Heart right ventricle (tissue), 16 donors: Measurements from ENCODE around the gene CR1. TPM values are rescaled to one million over a fixed set of nuclear protein-coding genes. Genes with fewer than 3 reads are reported as not detected.
A peak's percentile ranks its signal among the peaks of the same experiment; 100 is the strongest.
"Not testable (repeated sequence)": the region's sequence is repeated elsewhere in the genome, so short reads cannot be mapped to it uniquely, and the experiment has no call there.

ENCODE experiments used
- ATAC-seq, 8 donors: fragments of 200-7000 bp; cut with Tn5 transposase; one replicate each; pipeline ENCODE4 v1.9.1; 2020; ENCODE audit warnings: mild to moderate bottlenecking in 8 of 8, moderate library complexity in 8 of 8, moderate number of reproducible peaks in 1 of 8
- DNase-seq, 2 donors: peaks; one replicate each; pipeline ENCODE4 v3.0.0-alpha.2; 2020
- H3K27ac ChIP-seq, 10 donors: fragments of 200-600 bp; sonication (generic) in 2 of 10; one replicate each; pipeline versions ENCODE4 v1.5.0 to v1.8.0; 2020 to 2022; ENCODE audit warnings: mild to moderate bottlenecking in 3 of 10
- H3K27me3 ChIP-seq, 7 donors: fragments of 200-600 bp; one replicate each; pipeline ENCODE4 v1.8.0; 2021 to 2022; ENCODE audit warnings: mild to moderate bottlenecking in 2 of 7
- H3K36me3 ChIP-seq, 9 donors: fragments of 200-600 bp; sonication (generic) in 1 of 9; one replicate each; pipeline versions ENCODE4 v1.5.0 to v1.8.0; 2020 to 2022; ENCODE audit warnings: mild to moderate bottlenecking in 2 of 9
- H3K4me1 ChIP-seq, 9 donors: fragments of 200-600 bp; sonication (generic) in 1 of 9; one replicate each; pipeline versions ENCODE4 v1.5.0 to v1.8.0; 2020 to 2022; ENCODE audit warnings: mild to moderate bottlenecking in 4 of 9
- H3K4me3 ChIP-seq, 10 donors: fragments of 200-600 bp; sonication (generic) in 2 of 10; one replicate each; pipeline versions ENCODE4 v1.5.0 to v1.8.0; 2020 to 2022; ENCODE audit warnings: mild to moderate bottlenecking in 7 of 10, moderate library complexity in 2 of 10
- H3K9me3 ChIP-seq, 11 donors: fragments of 200-600 bp in 10 of 11; sonication (generic) in 2 of 11; one replicate each; pipeline versions ENCODE4 v1.5.0 to v1.8.0; 2013 to 2022; ENCODE audit warnings: mild to moderate bottlenecking in 2 of 11, control low read depth in 1 of 11, moderate library complexity in 1 of 11
- WGBS, 2 donors: extraction: QIAGEN DNeasy Blood & Tissue Kit; methylation state at CpG; one replicate each; pipeline ENCODE4 v1.1.7; 2013; ENCODE audit warnings: inconsistent platforms in 1 of 2; 5-methylcytosine and 5-hydroxymethylcytosine counted together
- intact Hi-C, 10 donors: fragments of 100-400 bp; cut with DNase I; formaldehyde crosslinking; loops; one replicate each; pipeline versions ENCODE4 v1.11.1 to v1.14.2; 2022
- polyA plus RNA-seq, 2 donors: library from polyadenylated mRNA; stranded (reverse); fragments of 200-250 nt; gene quantifications; one replicate each; pipeline ENCODE4 v1.2.3, GENCODE V29; 2013
- total RNA-seq, 10 donors: library from RNA; stranded (reverse); fragmentation: NEBNext Ultra II Directional in 3 of 10; extraction: Animal tissue kit (Norgen Biotek cat#: 25700) in 3 of 10; gene quantifications; one replicate each; pipeline versions ENCODE4 v1.2.1 to v1.2.4, GENCODE V29; 2021 to 2023
- TF ChIP-seq, protein P1 (sequence below), 9 donors: fragments of 200-600 bp; sonication (generic) in 2 of 9; IDR thresholded peaks; one replicate each; pipeline versions ENCODE4 v1.5.0 to v1.8.0; 2021 to 2022; ENCODE audit warnings: antibody characterized with exemption in 9 of 9, mild to moderate bottlenecking in 5 of 9, moderate library complexity in 1 of 9
- donor health status: Arrhythmogenic right ventricular cardiomyopathy.
- donor health status: ischemic (EF 13 %, LVEDD 7.1; RV severe dilation, severe dysfunction).
- donor health status: healthy with polysubstance abuse.
- donor health status: DM: no; HTN: yes; CAD: no.
- donor health status: DM: no; HTN: no; CAD: no.
- donor health status: ischemic (EF 25% LVEDD 6.9; RV normal size, moderate dysfunction).
- donor health status: ischemic (EF 25% LVEDD 5.7; RV mildly dilated, moderate dysfunction).
- donor health status: healthy.
- donor health status: DM: yes; HTN: yes; CAD: no.
- donor health status: Ischemic cardiomyopathy.
- donor health status: ischemic (EF 35%, LVEDD 5.7; RV mildly dilated, moderate dysfunction).
- donor health status: nonischemic (EF 11% LVEDD 7.7; RV severe dilation, severe dysfunction).
- donor health status: DM: yes; HTN: yes; CAD: no.
- donor health status: PGD.
- donor health status: ischemic (EF 29% LVEDD 5.4; RV normal size, mild dysfunction).
- donor health status: nonischemic (EF 23%, LVEDD 6.1; RV moderate dilation, normal function).

Gene CR1
- total and polyA plus RNA-seq, 12 donors = 0.15 to 25.6 (median 1.4) TPM

- WGBS, 2 donors = 93 to 95% methylated on average over 1 of the region's 1 CpG
- peaks cover 5 to 94% (median 69%) of the 10 kb centered on the region in 7 donors for H3K27me3 ChIP-seq
- TF ChIP-seq, protein P1, sequence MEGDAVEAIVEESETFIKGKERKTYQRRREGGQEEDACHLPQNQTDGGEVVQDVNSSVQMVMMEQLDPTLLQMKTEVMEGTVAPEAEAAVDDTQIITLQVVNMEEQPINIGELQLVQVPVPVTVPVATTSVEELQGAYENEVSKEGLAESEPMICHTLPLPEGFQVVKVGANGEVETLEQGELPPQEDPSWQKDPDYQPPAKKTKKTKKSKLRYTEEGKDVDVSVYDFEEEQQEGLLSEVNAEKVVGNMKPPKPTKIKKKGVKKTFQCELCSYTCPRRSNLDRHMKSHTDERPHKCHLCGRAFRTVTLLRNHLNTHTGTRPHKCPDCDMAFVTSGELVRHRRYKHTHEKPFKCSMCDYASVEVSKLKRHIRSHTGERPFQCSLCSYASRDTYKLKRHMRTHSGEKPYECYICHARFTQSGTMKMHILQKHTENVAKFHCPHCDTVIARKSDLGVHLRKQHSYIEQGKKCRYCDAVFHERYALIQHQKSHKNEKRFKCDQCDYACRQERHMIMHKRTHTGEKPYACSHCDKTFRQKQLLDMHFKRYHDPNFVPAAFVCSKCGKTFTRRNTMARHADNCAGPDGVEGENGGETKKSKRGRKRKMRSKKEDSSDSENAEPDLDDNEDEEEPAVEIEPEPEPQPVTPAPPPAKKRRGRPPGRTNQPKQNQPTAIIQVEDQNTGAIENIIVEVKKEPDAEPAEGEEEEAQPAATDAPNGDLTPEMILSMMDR (IDR thresholded peaks at IDR 0.05) = no peak
- DNase-seq (no peak), ATAC-seq (no peak)
- H3K4me1 ChIP-seq = peaks cover 0 to 20% (median 8%) of the 10 kb centered on the region in 9 donors
- no peak overlapping the region for H3K27ac ChIP-seq
- H3K36me3 ChIP-seq = no peaks in the 10 kb centered on the region
- intact Hi-C loops = no loop called here
- H3K9me3 ChIP-seq = no peaks in the 10 kb centered on the region
- no peak overlapping the region for H3K4me3 ChIP-seq
Observed at GRCh38 chr1:207494171-207494570, 1.8 kb upstream of the CR1 start.

DNA sequence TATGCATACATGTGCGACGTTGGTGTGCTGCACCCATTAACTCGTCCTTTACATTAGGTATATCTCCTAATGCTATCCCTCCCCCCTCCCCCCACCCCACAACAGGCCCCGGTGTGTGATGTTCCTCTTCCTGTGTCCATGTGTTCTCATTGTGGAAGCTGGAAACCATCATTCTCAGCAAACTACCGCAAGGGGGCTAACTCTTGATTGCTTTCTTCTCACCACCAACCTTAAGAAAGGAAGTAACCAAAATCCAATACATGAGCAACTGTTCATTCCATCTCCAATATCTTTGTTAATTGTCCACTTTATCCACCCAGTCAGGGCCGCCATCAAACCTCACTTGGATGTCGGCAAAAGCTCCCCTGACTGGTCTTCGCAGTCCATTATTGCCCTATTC is 676 bp upstream of the CR1 start:
- 74 to 79% methylated on average over 8 of the region's 8 CpGs for WGBS, 2 donors
- H3K4me3 ChIP-seq = peak overlapping the region in 2 of 10 donors; percentile 49 to 63
- not testable (repeated sequence) for ATAC-seq, H3K36me3 ChIP-seq, H3K9me3 ChIP-seq, DNase-seq
- peak overlapping the region in 1 of 10 donors; percentile 90 for H3K27ac ChIP-seq
- TF ChIP-seq, protein P1 (IDR thresholded peaks at IDR 0.05) = peak in 1 of 9 donors; percentile 9
- H3K27me3 ChIP-seq = peaks cover 5 to 98% (median 78%) of the 10 kb centered on the region in 7 donors
- peaks cover 0 to 27% (median 8%) of the 10 kb centered on the region in 9 donors for H3K4me1 ChIP-seq
- intact Hi-C loops = loop anchor here in 4 of 10 donors (5.0 kb wide), 1 partner anchor 408 kb away; the partner anchor contains the start of gene C4BPB (in 4 of the 4)

GRCh38 chr1:207497941-207498340 is 2.0 kb downstream of the CR1 start:
- ATAC-seq = no peak
- intact Hi-C loops = loop anchor here in 7 of 10 donors (2.0 to 5.0 kb wide), 3 partner anchors 411 to 413 kb away; partner anchors contain the start of gene C4BPB (in 4 of the 7)
- Histone ChIP-seq H3K27ac (peak overlapping the region in 1 of 10 donors; percentile 90), H3K27me3 (peaks cover 5 to 98% (median 87%) of the 10 kb centered on the region in 7 donors), H3K4me3 (peak overlapping the region in 1 of 10 donors; percentile 63), H3K9me3 (no peaks in the 10 kb centered on the region), H3K4me1 (peaks cover 0 to 27% (median 8%) of the 10 kb centered on the region in 9 donors), H3K36me3 (no peaks in the 10 kb centered on the region)
- 62 to 65% methylated on average over 5 of the region's 5 CpGs for WGBS, 2 donors
- DNase-seq = no peak
- TF ChIP-seq, protein P1 (IDR thresholded peaks at IDR 0.05) = no peak

- Histone ChIP-seq H3K4me1 (peaks cover 0 to 27% (median 8%) of the 10 kb centered on the region in 9 donors), H3K4me3 (no peak overlapping the region), H3K27ac (no peak overlapping the region), H3K27me3 (peaks cover 0 to 96% (median 84%) of the 10 kb centered on the region in 7 donors), H3K9me3 (no peaks in the 10 kb centered on the region), H3K36me3 (no peaks in the 10 kb centered on the region)
- WGBS, 2 donors = 0% methylated on average over 4 of the region's 4 CpGs
- intact Hi-C loops = loop anchor here in 7 of 10 donors (2.0 to 5.0 kb wide), 3 partner anchors 412 to 415 kb away; partner anchors contain the start of gene C4BPB (in 4 of the 7)
- ATAC-seq = peak in 7 of 8 donors; percentile 46 to 77 (median 67)
- TF ChIP-seq, protein P1 (IDR thresholded peaks at IDR 0.05) = peak; percentile 14 to 79 (median 68)
- peak; percentile 24 to 45 for DNase-seq
Observed at GRCh38 chr1:207499573-207499972, 3.6 kb downstream of the CR1 start.
